ENCODE data around the gene COL4A2. TPM values are rescaled to one million over a fixed set of nuclear protein-coding genes. Genes with fewer than 3 reads are reported as not detected.
A peak's percentile ranks its signal among the peaks of the same experiment; 100 is the strongest.

COL4A2 gene
- total RNA-seq, 1 experiment from 2014 or later, result 50.0 TPM

DNA sequence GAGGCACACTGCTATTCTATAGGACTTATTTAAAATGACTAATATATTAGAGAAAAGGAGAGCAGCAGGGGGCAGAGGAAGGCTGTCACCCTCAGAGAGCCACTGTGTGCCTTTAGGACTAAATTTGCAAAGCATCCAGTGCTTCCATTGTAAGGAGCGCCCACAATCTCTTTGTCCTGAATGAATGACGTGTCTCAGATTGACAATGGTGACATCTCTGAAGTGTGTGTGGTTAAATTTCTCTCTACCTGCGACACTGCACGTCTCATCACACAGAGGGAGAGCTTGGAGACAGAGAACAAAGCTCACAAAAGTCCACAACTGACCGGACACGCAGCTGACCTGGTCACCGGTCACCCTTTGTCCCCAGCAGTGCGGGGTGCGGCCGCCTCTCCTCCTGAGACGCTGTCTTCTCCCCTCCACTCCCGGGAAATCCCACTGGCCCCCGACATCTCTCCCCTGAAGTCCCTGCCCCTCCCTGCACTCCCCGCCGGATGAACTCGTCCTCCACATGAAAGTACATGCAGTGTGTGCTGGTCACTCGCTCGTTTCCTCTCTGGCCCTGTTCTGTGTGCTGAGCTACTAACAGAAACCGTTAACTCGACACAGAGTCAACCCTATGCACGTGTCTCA, 147.3 kb downstream of the COL4A2 start:
- Histone ChIP-seq H3K27me3 (no peaks in the 10 kb centered on the region), H3K4me3 (no peak overlapping the region), H3K9me3 (no peaks in the 10 kb centered on the region), H3K36me3 (no peaks in the 10 kb centered on the region)
- DNase-seq, result no peak

GRCh38 chr13:110454956-110455355, 147.9 kb downstream of the COL4A2 start:
- no peaks in the 10 kb centered on the region for H3K36me3 ChIP-seq
- no peak for DNase-seq
- no peak overlapping the region for H3K4me3 ChIP-seq
- no peaks in the 10 kb centered on the region for H3K9me3 ChIP-seq
- H3K27me3 ChIP-seq, result no peaks in the 10 kb centered on the region

GRCh38 chr13:110455444-110455843, 148.4 kb downstream of the COL4A2 start:
- Histone ChIP-seq H3K9me3 (no peaks in the 10 kb centered on the region), H3K36me3 (no peaks in the 10 kb centered on the region), H3K4me3 (no peak overlapping the region), H3K27me3 (no peaks in the 10 kb centered on the region)
- no peak for DNase-seq

GRCh38 chr13:110455941-110456340, 148.9 kb downstream of the COL4A2 start:
- peak; percentile 69 for DNase-seq
- Histone ChIP-seq H3K4me3 (no peak overlapping the region), H3K36me3 (no peaks in the 10 kb centered on the region), H3K27me3 (no peaks in the 10 kb centered on the region), H3K9me3 (no peaks in the 10 kb centered on the region)

GRCh38 chr13:110456550-110456949, 149.5 kb downstream of the COL4A2 start:
- Histone ChIP-seq H3K4me3 (no peak overlapping the region), H3K36me3 (no peaks in the 10 kb centered on the region), H3K27me3 (no peaks in the 10 kb centered on the region), H3K9me3 (no peaks in the 10 kb centered on the region)
- DNase-seq, result no peak

- H3K36me3 ChIP-seq, result no peaks in the 10 kb centered on the region
- no peak overlapping the region for H3K4me3 ChIP-seq
- DNase-seq, result no peak
- no peaks in the 10 kb centered on the region for H3K9me3 ChIP-seq
- no peaks in the 10 kb centered on the region for H3K27me3 ChIP-seq
These were observed 150.3 kb downstream of the COL4A2 start for GRCh38 chr13:110457361-110457760.

DNA sequence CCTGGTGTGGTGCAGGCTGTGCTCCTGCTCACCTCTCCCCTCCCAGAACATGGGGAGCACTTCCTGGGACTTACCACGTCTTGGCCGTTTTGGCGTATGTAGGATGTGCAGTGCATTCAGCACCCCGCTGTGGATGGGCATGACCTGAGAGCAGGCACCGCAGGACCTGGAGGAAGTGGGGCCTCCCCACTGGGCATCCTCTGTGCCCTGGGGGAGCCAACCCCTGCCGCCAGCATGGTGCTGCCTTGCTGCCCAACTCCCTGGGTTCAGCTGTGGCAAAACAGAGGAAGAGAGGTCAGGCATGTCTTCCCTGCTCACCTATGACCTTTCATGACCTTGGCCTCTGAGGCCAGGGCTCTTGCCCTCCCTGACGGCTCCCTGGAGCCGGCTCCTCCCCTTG, 150.9 kb downstream of the COL4A2 start:
- no peaks in the 10 kb centered on the region for H3K9me3 ChIP-seq
- H3K4me3 ChIP-seq, result no peak overlapping the region
- H3K36me3 ChIP-seq, result no peaks in the 10 kb centered on the region
- no peaks in the 10 kb centered on the region for H3K27me3 ChIP-seq
- DNase-seq, result no peak

DNA sequence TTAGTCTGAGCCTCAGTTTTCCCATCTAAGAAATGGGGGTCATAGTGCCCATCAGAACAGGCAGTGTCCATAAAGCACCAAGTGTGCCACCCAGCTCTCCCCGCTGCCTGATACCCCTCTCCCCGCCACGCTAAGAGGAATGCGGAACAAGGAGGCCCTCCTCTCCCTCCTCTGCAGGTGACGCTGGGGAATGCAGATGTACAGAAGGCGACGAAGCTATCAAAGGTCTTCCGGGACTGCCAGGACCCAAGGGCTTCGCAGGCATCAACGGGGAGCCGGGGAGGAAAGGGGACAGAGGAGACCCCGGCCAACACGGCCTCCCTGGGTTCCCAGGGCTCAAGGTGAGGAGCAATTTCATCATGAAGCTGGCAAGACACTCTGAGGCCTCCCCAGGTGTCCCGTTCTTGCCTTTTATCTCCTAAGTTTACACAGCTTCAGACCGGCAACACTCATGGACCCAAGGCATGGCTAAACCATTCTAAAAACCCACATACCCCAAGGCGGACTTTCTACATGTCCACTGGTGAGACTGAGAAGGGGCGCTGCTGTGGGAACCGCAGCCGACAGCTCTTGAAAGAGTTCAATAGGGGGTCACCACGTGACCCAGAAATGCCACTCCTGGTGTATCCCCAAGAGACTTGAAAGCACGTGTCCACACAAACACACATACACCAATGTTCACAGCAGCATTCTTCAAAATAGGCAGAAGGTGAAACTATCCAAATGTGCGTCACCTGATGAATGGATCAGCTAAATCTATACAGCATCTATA, 151.7 kb downstream of the COL4A2 start:
- no peaks in the 10 kb centered on the region for H3K27me3 ChIP-seq
- no peak overlapping the region for H3K4me3 ChIP-seq
- no peaks in the 10 kb centered on the region for H3K36me3 ChIP-seq
- DNase-seq, result no peak
- no peaks in the 10 kb centered on the region for H3K9me3 ChIP-seq

GRCh38 chr13:110462091-110462490, 155.0 kb downstream of the COL4A2 start:
- Histone ChIP-seq H3K36me3 (no peaks in the 10 kb centered on the region), H3K4me3 (no peak overlapping the region), H3K27me3 (no peaks in the 10 kb centered on the region), H3K9me3 (no peaks in the 10 kb centered on the region)
- DNase-seq, result no peak

- Histone ChIP-seq H3K9me3 (no peaks in the 10 kb centered on the region), H3K36me3 (no peaks in the 10 kb centered on the region), H3K4me3 (no peak overlapping the region), H3K27me3 (no peaks in the 10 kb centered on the region)
- DNase-seq, result no peak
These were observed 156.1 kb downstream of the COL4A2 start for GRCh38 chr13:110463156-110463555.

DNA sequence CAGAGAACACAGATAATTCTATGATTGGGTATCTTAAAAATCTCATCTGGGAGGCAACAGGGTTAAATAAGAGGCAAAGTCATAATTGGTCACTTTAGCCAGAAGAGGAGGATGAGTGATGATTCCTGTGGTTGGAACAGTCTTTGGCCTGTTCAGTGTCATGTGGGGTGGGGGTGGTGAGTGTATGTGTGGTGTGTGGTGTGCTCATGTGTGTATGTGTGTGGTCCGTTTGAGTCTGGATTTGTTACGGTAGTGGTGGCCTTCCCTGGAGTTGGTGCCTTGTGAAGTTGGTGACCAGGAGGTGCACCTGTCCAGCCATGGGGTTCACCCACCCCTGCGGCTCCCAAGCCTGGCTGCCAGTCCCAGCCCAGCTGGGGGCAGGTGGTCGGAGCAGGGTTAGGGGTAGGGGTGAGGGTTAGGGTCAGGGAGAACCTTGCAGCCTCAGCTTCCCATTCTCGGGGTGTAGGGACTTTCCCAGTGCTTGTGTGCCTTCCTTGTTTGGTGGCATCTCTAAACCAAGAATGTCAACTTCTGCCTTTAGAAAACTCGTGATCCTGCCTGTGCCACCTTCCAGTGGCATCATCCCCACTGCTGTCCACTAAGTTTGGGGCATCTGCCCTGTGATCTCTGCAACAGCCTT, 156.9 kb downstream of the COL4A2 start:
- no peak for DNase-seq
- no peak overlapping the region for H3K4me3 ChIP-seq
- no peaks in the 10 kb centered on the region for H3K27me3 ChIP-seq
- H3K9me3 ChIP-seq, result no peaks in the 10 kb centered on the region
- no peaks in the 10 kb centered on the region for H3K36me3 ChIP-seq

DNA sequence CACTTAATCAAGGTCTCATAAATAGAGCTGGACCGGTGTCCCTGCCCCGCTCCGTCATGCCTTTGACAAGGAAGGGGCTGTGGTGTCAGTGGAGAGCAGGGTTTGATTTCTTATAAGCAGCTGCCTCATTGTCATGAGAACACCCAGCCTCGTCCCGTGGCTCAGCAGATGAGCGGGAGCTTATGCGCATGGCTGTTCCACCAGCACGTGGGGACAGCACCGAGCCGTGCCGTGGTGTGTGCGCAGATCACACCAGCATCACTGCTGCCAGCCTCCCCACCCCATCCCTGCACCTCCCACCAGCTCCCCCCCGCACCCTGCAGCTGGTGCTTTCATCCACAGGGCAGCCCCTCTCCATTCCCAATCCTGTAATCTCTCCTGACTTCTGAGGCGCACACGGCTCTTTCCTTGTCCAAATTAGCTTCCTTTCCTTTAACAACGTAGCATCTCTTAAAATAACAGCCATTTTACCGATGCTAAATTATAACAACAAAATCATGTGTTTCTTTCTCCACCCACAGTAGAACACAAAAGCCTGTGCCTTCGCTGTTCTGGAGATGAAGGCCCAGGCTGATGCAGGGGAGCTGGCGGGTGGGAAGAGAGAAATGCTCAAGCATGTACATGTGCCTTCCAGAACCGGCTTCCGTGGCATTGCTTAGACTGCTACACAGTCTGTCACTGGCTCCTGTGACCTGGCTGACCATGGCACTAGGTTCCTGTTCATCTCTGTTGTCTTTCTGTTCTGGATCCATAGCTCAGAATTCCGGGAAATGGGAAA, 157.7 kb downstream of the COL4A2 start:
- DNase-seq, result no peak
- Histone ChIP-seq H3K27me3 (no peaks in the 10 kb centered on the region), H3K4me3 (no peak overlapping the region), H3K9me3 (no peaks in the 10 kb centered on the region), H3K36me3 (no peaks in the 10 kb centered on the region)

GRCh38 chr13:110465696-110466095, 158.6 kb downstream of the COL4A2 start:
- H3K9me3 ChIP-seq, result no peaks in the 10 kb centered on the region
- DNase-seq, result no peak
- H3K27me3 ChIP-seq, result no peaks in the 10 kb centered on the region
- H3K4me3 ChIP-seq, result no peak overlapping the region
- H3K36me3 ChIP-seq, result no peaks in the 10 kb centered on the region

GRCh38 chr13:110466266-110466915, 159.3 kb downstream of the COL4A2 start:
- Histone ChIP-seq H3K4me3 (no peak overlapping the region), H3K9me3 (no peaks in the 10 kb centered on the region), H3K27me3 (no peaks in the 10 kb centered on the region), H3K36me3 (no peaks in the 10 kb centered on the region)
- DNase-seq, result no peak

DNA sequence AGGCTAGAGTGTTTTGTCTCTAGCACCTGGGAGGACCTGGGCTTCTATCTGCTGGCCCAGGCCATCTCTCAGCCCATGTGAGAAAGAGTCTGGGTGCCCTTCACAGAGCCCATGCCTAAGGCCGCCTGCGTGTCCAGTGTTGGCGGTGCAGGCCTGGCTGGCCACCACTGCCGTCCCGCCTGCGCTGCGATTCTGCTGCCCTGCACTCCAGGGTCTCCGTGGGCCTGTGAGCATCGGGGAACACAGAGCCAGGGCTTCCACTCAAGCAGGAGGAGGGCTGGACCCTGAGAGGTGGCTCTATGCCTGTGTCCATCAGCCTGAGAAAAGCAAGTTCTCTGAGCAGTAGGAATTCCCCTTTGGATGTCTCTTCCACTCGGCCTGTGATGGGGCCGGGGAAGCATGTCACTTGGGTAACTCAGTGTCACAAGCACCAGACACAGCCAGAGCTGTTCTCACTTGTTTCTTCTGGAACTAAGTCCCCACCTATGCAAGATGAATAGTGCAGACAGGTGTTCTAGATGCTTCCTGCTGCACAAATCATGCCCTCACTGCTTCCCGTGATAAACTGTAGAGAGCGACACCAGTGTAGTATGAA, 160.5 kb downstream of the COL4A2 start:
- Histone ChIP-seq H3K9me3 (no peaks in the 10 kb centered on the region), H3K4me3 (no peak overlapping the region), H3K36me3 (no peaks in the 10 kb centered on the region), H3K27me3 (no peaks in the 10 kb centered on the region)
- no peak for DNase-seq

- Histone ChIP-seq H3K4me3 (no peak overlapping the region), H3K9me3 (no peaks in the 10 kb centered on the region), H3K27me3 (no peaks in the 10 kb centered on the region), H3K36me3 (no peaks in the 10 kb centered on the region)
- DNase-seq, result no peak
These were observed 162.0 kb downstream of the COL4A2 start for GRCh38 chr13:110468986-110469495.

All from MG63 (cell line).